AG04449 (cell line): Measurements from ENCODE around the gene TNFAIP8L3.

Experiments
- CTCF ChIA-PET: fragments of 350-600 bp; formaldehyde crosslinking; extraction: SDS; loops from one replicate; lab custom pipeline; 2021; ENCODE audit warnings: antibody characterized with exemption; lab: Yijun Ruan, JAX
- POLR2A ChIA-PET: fragments of 400-600, 350-600 bp; formaldehyde crosslinking; extraction: SDS; loops from one replicate; lab custom pipeline; 2020; ENCODE audit warnings: antibody characterized with exemption, inconsistent platforms; lab: Yijun Ruan, JAX
- DNase-seq: peaks from one replicate; pipeline ENCODE4 v3.0.0-alpha.2; 2010; ENCODE audit warnings: low read depth, low spot score
- H3K4me3 ChIP-seq: 2 replicates; pipeline ENCODE4 v1.5.1; 2011; ENCODE audit warnings: low read depth, mild to moderate bottlenecking, control low read depth, low read length
- CTCF ChIP-seq: IDR thresholded peaks from one replicate; pipeline ENCODE4 v1.5.1; 2011; ENCODE audit warnings: mild to moderate bottlenecking, moderate library complexity, low read length, control low read depth, inconsistent platforms; ENCODE audit not compliant: insufficient read depth; ENCODE audit errors: missing control alignments

The TNFAIP8L3 gene

GRCh38 chr15:51069983-51070382, 24.7 kb downstream of the TNFAIP8L3 start:
- ChIA-PET POLR2A (no interaction called here), CTCF (interaction anchor here (1.2 to 1.5 kb wide), 3 partner anchors 9 to 39 kb away, joined by 3 to 4 read pairs (median 3); no protein-coding TSS in a partner anchor)
- no peak overlapping the region for H3K4me3 ChIP-seq
- no peak for TF ChIP-seq CTCF
- DNase-seq, result no peak

- TF ChIP-seq CTCF, result no peak
- POLR2A ChIA-PET, result no interaction called here
- DNase-seq, result no peak
- no peak overlapping the region for H3K4me3 ChIP-seq
- CTCF ChIA-PET, result interaction anchor here (1.1 kb wide), 1 partner anchor 66 kb away, joined by 3 read pairs; no protein-coding TSS in a partner anchor
These were observed 27.2 kb downstream of the TNFAIP8L3 start for GRCh38 chr15:51067510-51067909.

- H3K4me3 ChIP-seq, result no peak overlapping the region
- DNase-seq, result no peak
- no peak for TF ChIP-seq CTCF
- ChIA-PET CTCF (no interaction called here), POLR2A (no interaction called here)
These were observed 28.9 kb downstream of the TNFAIP8L3 start for GRCh38 chr15:51065781-51066180.

- H3K4me3 ChIP-seq, result no peak overlapping the region
- no peak for TF ChIP-seq CTCF
- ChIA-PET CTCF (no interaction called here), POLR2A (no interaction called here)
- no peak for DNase-seq
These were observed 29.4 kb downstream of the TNFAIP8L3 start for GRCh38 chr15:51065261-51065660.

- H3K4me3 ChIP-seq, result no peak overlapping the region
- CTCF ChIA-PET, result interaction anchor here (0.8 kb wide), 1 partner anchor 11 kb away, joined by 3 read pairs; no protein-coding TSS in a partner anchor
- TF ChIP-seq CTCF, result no peak
- no peak for DNase-seq
- POLR2A ChIA-PET, result no interaction called here
These were observed 32.0 kb downstream of the TNFAIP8L3 start for GRCh38 chr15:51062736-51063135.

GRCh38 chr15:51060030-51060673, 34.6 kb downstream of the TNFAIP8L3 start:
- no peak for TF ChIP-seq CTCF
- H3K4me3 ChIP-seq, result no peak overlapping the region
- ChIA-PET CTCF (interaction anchor here (1.5 kb wide), 1 partner anchor 102 kb away, joined by 5 read pairs; no protein-coding TSS in a partner anchor), POLR2A (interaction anchor here (0.6 kb wide), 1 partner anchor 8 kb away, joined by 3 read pairs; no protein-coding TSS in a partner anchor)
- no peak for DNase-seq
